Liver (tissue), 9 donors: ENCODE results near the gene CSMD2. TPM values are rescaled to one million over a fixed set of nuclear protein-coding genes. Genes with fewer than 3 reads are reported as not detected.

Experiments
- DNase-seq: peaks from one replicate; pipeline ENCODE4 v3.0.0-alpha.2; 2017; ENCODE audit warnings: low spot score
- H3K27ac ChIP-seq, 2 donors: one replicate each; pipeline ENCODE4 v1.7.0; 2013; ENCODE audit warnings: inconsistent platforms in 2 of 2, low read length in 2 of 2, control low read depth in 1 of 2, low read depth in 1 of 2, mild to moderate bottlenecking in 1 of 2
- H3K27me3 ChIP-seq, 4 donors: one replicate each; pipeline versions ENCODE4 v1.6.1 to v1.7.0; 2013; ENCODE audit warnings: low read length in 3 of 4, inconsistent platforms in 1 of 4, mild to moderate bottlenecking in 1 of 4, moderate library complexity in 1 of 4; ENCODE audit not compliant: control insufficient read depth in 4 of 4, insufficient read depth in 4 of 4
- H3K36me3 ChIP-seq, 4 donors: one replicate each; pipeline versions ENCODE4 v1.6.1 to v1.7.0; 2013; ENCODE audit warnings: low read length in 3 of 4, mild to moderate bottlenecking in 3 of 4, low read depth in 1 of 4, moderate library complexity in 1 of 4; ENCODE audit not compliant: control insufficient read depth in 4 of 4, insufficient read depth in 3 of 4
- H3K4me1 ChIP-seq, 4 donors: one replicate each; pipeline versions ENCODE4 v1.6.1 to v1.7.0; 2013; ENCODE audit warnings: low read length in 3 of 4, mild to moderate bottlenecking in 3 of 4, moderate library complexity in 1 of 4; ENCODE audit not compliant: control insufficient read depth in 4 of 4, insufficient read depth in 4 of 4
- H3K4me3 ChIP-seq, 3 donors: one replicate each; pipeline versions ENCODE4 v1.6.1 to v1.7.0; 2013; ENCODE audit warnings: low read length in 3 of 3, control low read depth in 1 of 3, low read depth in 1 of 3, mild to moderate bottlenecking in 1 of 3
- H3K9ac ChIP-seq, 2 donors: one replicate each; pipeline ENCODE4 v1.7.0; 2013; ENCODE audit warnings: low read length in 2 of 2, mild to moderate bottlenecking in 2 of 2, moderate library complexity in 2 of 2, control low read depth in 1 of 2, low read depth in 1 of 2
- H3K9me3 ChIP-seq, 4 donors: one replicate each; pipeline versions ENCODE4 v1.6.1 to v1.7.0; 2013; ENCODE audit warnings: low read length in 3 of 4; ENCODE audit not compliant: control insufficient read depth in 4 of 4
- EGR1 ChIP-seq, 2 donors: IDR thresholded peaks; 2 replicates each; pipeline ENCODE4 v1.6.1; 2016 to 2018; ENCODE audit warnings: antibody characterized with exemption in 2 of 2, low read depth in 2 of 2
- FOXA1 ChIP-seq: IDR thresholded peaks from 2 replicates; pipeline ENCODE4 v1.6.1; 2016; ENCODE audit warnings: antibody characterized with exemption
- FOXA2 ChIP-seq: IDR thresholded peaks from 2 replicates; pipeline ENCODE4 v1.6.1; 2016; ENCODE audit warnings: antibody characterized with exemption
- GABPA ChIP-seq, 2 donors: IDR thresholded peaks in 1 of 2; conservative IDR thresholded peaks in 1 of 2; 2 replicates each; pipeline ENCODE4 v1.6.1; 2016; ENCODE audit warnings: antibody characterized with exemption in 2 of 2, mild to moderate bottlenecking in 1 of 2, moderate library complexity in 1 of 2
- HNF4A ChIP-seq, 2 donors: conservative IDR thresholded peaks; 2 replicates each; pipeline ENCODE4 v1.6.1; 2016; ENCODE audit warnings: antibody characterized with exemption in 2 of 2, mild to moderate bottlenecking in 2 of 2
- HNF4G ChIP-seq: IDR thresholded peaks from 2 replicates; pipeline ENCODE4 v1.6.1; 2016; ENCODE audit warnings: antibody characterized with exemption
- JUND ChIP-seq, 2 donors: IDR thresholded peaks; 2 replicates each; pipeline ENCODE4 v1.6.1; 2016; ENCODE audit warnings: antibody characterized with exemption in 2 of 2
- NR2F2 ChIP-seq: IDR thresholded peaks from 2 replicates; pipeline ENCODE4 v1.6.1; 2016; ENCODE audit warnings: antibody characterized with exemption
- RAD21 ChIP-seq, 2 donors: IDR thresholded peaks; 2 replicates each; pipeline ENCODE4 v1.6.1; 2016; ENCODE audit warnings: antibody characterized with exemption in 2 of 2, mild to moderate bottlenecking in 2 of 2
- RXRA ChIP-seq, 2 donors: IDR thresholded peaks; 2 replicates each; pipeline ENCODE4 v1.6.1; 2017 to 2018; ENCODE audit warnings: antibody characterized with exemption in 2 of 2, mild to moderate bottlenecking in 1 of 2
- SP1 ChIP-seq: IDR thresholded peaks from 2 replicates; pipeline ENCODE4 v1.6.1; 2018; ENCODE audit warnings: antibody characterized with exemption, mild to moderate bottlenecking
- WGBS: extraction: QIAGEN DNeasy Blood & Tissue Kit; methylation state at CpG from one replicate; pipeline ENCODE4 v1.1.7; 2013; 5-methylcytosine and 5-hydroxymethylcytosine counted together
- polyA plus RNA-seq, 2 donors: library from polyadenylated mRNA; stranded (reverse) in 1 of 2; unstranded in 1 of 2; fragments of 200-250 nt in 1 of 2; fragments of >200 nt in 1 of 2; fragmentation: Nextera tagmentation in 1 of 2; extraction: Ambion mirVana in 1 of 2; gene quantifications; one replicate each; pipeline versions ENCODE4 v1.2.1 to v1.2.3, GENCODE V29; 2013 to 2015
- total RNA-seq, 2 donors: library from RNA; depleted of rRNA; stranded (reverse); fragments of >200 nt; gene quantifications; one replicate each; pipeline ENCODE4 v1.2.3, GENCODE V29; 2014
- TF ChIP-seq, protein P1 (sequence below): IDR thresholded peaks from 2 replicates; pipeline ENCODE4 v1.6.1; 2016; ENCODE audit warnings: antibody characterized with exemption
- TF ChIP-seq, protein P2 (sequence below): IDR thresholded peaks from 2 replicates; pipeline ENCODE4 v1.6.1; 2016; ENCODE audit warnings: antibody characterized with exemption, mild to moderate bottlenecking
- TF ChIP-seq, protein P3 (sequence below): IDR thresholded peaks from 2 replicates; pipeline ENCODE4 v1.6.1; 2016; ENCODE audit warnings: antibody characterized with exemption
- TF ChIP-seq, protein P4 (sequence below): fragments of 150-350 bp; IDR thresholded peaks from 2 replicates; pipeline ENCODE4 v1.5.1; 2017; ENCODE audit warnings: improper control_type of control experiment, low read depth, low read length; ENCODE audit not compliant: missing input control
- TF ChIP-seq, protein P5 (sequence below): IDR thresholded peaks from 2 replicates; pipeline ENCODE4 v1.6.1; 2016; ENCODE audit warnings: antibody characterized with exemption
- donor health status: healthy.
- donor health status: healthy.
- donor health status: healthy.
- donor health status: healthy.
- donor health status: healthy.

The CSMD2 gene
- total and polyA plus RNA-seq, 4 donors: 0.08 to 0.09 TPM; not detected in 2

DNA sequence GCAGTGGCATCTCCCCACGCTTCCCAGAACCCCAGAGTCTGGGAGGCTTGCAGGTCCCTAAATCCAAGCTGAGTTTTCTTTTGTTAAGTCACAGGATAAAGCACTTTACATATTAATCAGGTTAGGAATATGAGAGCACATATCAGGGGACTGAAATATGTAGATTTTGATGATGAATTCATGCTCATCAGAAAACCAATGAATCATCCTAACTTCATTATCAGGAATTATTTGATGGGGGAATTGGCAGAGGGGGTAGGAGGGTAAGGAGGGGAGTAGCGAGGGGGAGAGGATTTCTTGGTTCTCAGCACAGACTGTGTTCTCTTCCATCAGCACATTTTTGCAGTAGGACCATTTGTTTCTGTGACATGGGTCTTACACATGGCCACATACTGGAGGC lies 269.1 kb downstream of the CSMD2 start:
- H3K4me1 ChIP-seq: no peaks in the 10 kb centered on the region
- no peaks in the 10 kb centered on the region for H3K9me3 ChIP-seq
- no peak overlapping the region for H3K4me3 ChIP-seq
- H3K27me3 ChIP-seq: no peaks in the 10 kb centered on the region
- no peak overlapping the region for H3K27ac ChIP-seq
- TF ChIP-seq, protein P1, sequence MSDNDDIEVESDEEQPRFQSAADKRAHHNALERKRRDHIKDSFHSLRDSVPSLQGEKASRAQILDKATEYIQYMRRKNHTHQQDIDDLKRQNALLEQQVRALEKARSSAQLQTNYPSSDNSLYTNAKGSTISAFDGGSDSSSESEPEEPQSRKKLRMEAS: no peak
- TF ChIP-seq, protein P2, sequence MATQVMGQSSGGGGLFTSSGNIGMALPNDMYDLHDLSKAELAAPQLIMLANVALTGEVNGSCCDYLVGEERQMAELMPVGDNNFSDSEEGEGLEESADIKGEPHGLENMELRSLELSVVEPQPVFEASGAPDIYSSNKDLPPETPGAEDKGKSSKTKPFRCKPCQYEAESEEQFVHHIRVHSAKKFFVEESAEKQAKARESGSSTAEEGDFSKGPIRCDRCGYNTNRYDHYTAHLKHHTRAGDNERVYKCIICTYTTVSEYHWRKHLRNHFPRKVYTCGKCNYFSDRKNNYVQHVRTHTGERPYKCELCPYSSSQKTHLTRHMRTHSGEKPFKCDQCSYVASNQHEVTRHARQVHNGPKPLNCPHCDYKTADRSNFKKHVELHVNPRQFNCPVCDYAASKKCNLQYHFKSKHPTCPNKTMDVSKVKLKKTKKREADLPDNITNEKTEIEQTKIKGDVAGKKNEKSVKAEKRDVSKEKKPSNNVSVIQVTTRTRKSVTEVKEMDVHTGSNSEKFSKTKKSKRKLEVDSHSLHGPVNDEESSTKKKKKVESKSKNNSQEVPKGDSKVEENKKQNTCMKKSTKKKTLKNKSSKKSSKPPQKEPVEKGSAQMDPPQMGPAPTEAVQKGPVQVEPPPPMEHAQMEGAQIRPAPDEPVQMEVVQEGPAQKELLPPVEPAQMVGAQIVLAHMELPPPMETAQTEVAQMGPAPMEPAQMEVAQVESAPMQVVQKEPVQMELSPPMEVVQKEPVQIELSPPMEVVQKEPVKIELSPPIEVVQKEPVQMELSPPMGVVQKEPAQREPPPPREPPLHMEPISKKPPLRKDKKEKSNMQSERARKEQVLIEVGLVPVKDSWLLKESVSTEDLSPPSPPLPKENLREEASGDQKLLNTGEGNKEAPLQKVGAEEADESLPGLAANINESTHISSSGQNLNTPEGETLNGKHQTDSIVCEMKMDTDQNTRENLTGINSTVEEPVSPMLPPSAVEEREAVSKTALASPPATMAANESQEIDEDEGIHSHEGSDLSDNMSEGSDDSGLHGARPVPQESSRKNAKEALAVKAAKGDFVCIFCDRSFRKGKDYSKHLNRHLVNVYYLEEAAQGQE: no peak
- TF ChIP-seq NR2F2 (no peak), RAD21 (IDR thresholded peaks at IDR 0.05) (no peak), JUND (IDR thresholded peaks at IDR 0.05) (no peak), SP1 (no peak), HNF4G (no peak)
- TF ChIP-seq, protein P3, sequence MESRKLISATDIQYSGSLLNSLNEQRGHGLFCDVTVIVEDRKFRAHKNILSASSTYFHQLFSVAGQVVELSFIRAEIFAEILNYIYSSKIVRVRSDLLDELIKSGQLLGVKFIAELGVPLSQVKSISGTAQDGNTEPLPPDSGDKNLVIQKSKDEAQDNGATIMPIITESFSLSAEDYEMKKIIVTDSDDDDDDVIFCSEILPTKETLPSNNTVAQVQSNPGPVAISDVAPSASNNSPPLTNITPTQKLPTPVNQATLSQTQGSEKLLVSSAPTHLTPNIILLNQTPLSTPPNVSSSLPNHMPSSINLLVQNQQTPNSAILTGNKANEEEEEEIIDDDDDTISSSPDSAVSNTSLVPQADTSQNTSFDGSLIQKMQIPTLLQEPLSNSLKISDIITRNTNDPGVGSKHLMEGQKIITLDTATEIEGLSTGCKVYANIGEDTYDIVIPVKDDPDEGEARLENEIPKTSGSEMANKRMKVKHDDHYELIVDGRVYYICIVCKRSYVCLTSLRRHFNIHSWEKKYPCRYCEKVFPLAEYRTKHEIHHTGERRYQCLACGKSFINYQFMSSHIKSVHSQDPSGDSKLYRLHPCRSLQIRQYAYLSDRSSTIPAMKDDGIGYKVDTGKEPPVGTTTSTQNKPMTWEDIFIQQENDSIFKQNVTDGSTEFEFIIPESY: no peak
- DNase-seq: no peak
- no peaks in the 10 kb centered on the region for H3K36me3 ChIP-seq
- 94% methylated on average over 2 of the region's 2 CpGs for WGBS
- H3K9ac ChIP-seq: no peak overlapping the region

DNA sequence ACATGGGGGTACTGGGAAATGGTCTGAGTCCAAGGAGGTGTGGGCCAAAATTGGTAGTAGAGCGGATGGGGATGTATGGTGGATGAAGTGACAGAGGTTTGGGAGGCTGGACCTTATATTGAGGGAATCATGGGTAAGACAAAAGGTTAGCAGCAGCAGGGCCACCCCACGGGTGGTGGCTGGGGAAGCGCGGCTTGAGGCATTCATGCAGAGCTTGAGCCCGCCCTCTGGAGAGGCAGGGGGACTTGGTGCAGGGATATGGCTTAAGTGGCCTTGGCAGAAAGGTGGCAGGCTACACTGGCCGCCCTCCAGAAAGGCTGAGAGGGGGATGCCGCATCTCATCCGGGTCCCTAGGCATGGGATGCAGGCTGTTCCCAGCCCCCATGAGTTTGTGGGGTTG lies 269.6 kb downstream of the CSMD2 start:
- H3K27me3 ChIP-seq: no peaks in the 10 kb centered on the region
- TF ChIP-seq RAD21 (IDR thresholded peaks at IDR 0.05) (no peak), FOXA2 (no peak), SP1 (no peak), FOXA1 (no peak), EGR1 (IDR thresholded peaks at IDR 0.05; ENCODE audit: low read depth in 2 of 2) (no peak), HNF4A (conservative IDR thresholded peaks at IDR 0.05) (no peak), JUND (IDR thresholded peaks at IDR 0.05) (no peak), NR2F2 (no peak), RXRA (IDR thresholded peaks at IDR 0.05) (no peak), HNF4G (no peak), GABPA (IDR thresholded peaks at IDR 0.05 in 1 of 2, conservative IDR thresholded peaks at IDR 0.05 in 1 of 2) (no peak)
- TF ChIP-seq, protein P2: no peak
- TF ChIP-seq, protein P4, sequence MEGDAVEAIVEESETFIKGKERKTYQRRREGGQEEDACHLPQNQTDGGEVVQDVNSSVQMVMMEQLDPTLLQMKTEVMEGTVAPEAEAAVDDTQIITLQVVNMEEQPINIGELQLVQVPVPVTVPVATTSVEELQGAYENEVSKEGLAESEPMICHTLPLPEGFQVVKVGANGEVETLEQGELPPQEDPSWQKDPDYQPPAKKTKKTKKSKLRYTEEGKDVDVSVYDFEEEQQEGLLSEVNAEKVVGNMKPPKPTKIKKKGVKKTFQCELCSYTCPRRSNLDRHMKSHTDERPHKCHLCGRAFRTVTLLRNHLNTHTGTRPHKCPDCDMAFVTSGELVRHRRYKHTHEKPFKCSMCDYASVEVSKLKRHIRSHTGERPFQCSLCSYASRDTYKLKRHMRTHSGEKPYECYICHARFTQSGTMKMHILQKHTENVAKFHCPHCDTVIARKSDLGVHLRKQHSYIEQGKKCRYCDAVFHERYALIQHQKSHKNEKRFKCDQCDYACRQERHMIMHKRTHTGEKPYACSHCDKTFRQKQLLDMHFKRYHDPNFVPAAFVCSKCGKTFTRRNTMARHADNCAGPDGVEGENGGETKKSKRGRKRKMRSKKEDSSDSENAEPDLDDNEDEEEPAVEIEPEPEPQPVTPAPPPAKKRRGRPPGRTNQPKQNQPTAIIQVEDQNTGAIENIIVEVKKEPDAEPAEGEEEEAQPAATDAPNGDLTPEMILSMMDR: no peak
- TF ChIP-seq, protein P5, sequence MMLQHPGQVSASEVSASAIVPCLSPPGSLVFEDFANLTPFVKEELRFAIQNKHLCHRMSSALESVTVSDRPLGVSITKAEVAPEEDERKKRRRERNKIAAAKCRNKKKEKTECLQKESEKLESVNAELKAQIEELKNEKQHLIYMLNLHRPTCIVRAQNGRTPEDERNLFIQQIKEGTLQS: no peak
- TF ChIP-seq, protein P1: no peak
- H3K9ac ChIP-seq: no peak overlapping the region
- no peaks in the 10 kb centered on the region for H3K36me3 ChIP-seq
- no peaks in the 10 kb centered on the region for H3K4me1 ChIP-seq
- no peak for DNase-seq
- 81% methylated on average over 8 of the region's 8 CpGs for WGBS
- no peak overlapping the region for H3K27ac ChIP-seq
- H3K9me3 ChIP-seq: no peaks in the 10 kb centered on the region
- H3K4me3 ChIP-seq: no peak overlapping the region
